H9 (cell line): ENCODE measurements around the gene TNP2. TPM values are rescaled to one million over a fixed set of nuclear protein-coding genes. Genes with fewer than 3 reads are reported as not detected.
A peak's percentile ranks its signal among the peaks of the same experiment; 100 is the strongest.

Experiments
- DNase-seq: peaks from one replicate; pipeline ENCODE4 v3.0.0-alpha.2; 2017
- H2AFZ ChIP-seq: one replicate; pipeline ENCODE4 v1.6.1; 2013; ENCODE audit warnings: mild to moderate bottlenecking, low read length, control low read depth, moderate library complexity
- H2AK5ac ChIP-seq: 2 replicates; pipeline ENCODE4 v1.6.1; 2013; ENCODE audit warnings: low read length, control low read depth, mixed read lengths; ENCODE audit not compliant: insufficient read length
- H2BK120ac ChIP-seq: one replicate; pipeline ENCODE4 v1.6.1; 2013; ENCODE audit warnings: low read depth, mild to moderate bottlenecking, low read length, control low read depth, inconsistent platforms; ENCODE audit not compliant: poor library complexity, severe bottlenecking
- H2BK12ac ChIP-seq: 2 replicates; pipeline ENCODE4 v1.6.1; 2013; ENCODE audit warnings: low read length, control low read depth, mixed read lengths, low read depth; ENCODE audit not compliant: insufficient read length
- H2BK15ac ChIP-seq: 2 replicates; pipeline ENCODE4 v1.6.1; 2013; ENCODE audit warnings: low read depth, low read length, control low read depth
- H2BK20ac ChIP-seq: one replicate; pipeline ENCODE4 v1.6.1; 2013; ENCODE audit warnings: low read depth, mild to moderate bottlenecking, low read length, control low read depth, inconsistent platforms; ENCODE audit not compliant: poor library complexity, severe bottlenecking
- H2BK5ac ChIP-seq: 2 replicates; pipeline ENCODE4 v1.6.1; 2013; ENCODE audit warnings: low read length, control low read depth, mixed read lengths; ENCODE audit not compliant: insufficient read length
- H3K14ac ChIP-seq: 2 replicates; pipeline ENCODE4 v1.6.1; 2013; ENCODE audit warnings: low read length, control low read depth; ENCODE audit not compliant: insufficient read depth
- H3K18ac ChIP-seq: 2 replicates; pipeline ENCODE4 v1.6.1; 2013; ENCODE audit warnings: low read depth, mild to moderate bottlenecking, mixed read lengths, low read length, control low read depth; ENCODE audit not compliant: insufficient read length
- H3K23ac ChIP-seq: 2 replicates; pipeline ENCODE4 v1.6.1; 2013; ENCODE audit warnings: low read length, control low read depth, mixed read lengths, low read depth; ENCODE audit not compliant: insufficient read length
- H3K23me2 ChIP-seq: 2 replicates; pipeline ENCODE4 v1.6.1; 2013; ENCODE audit warnings: low read depth, mild to moderate bottlenecking, mixed read lengths, low read length, control low read depth; ENCODE audit not compliant: insufficient read length, poor library complexity, severe bottlenecking
- H3K27ac ChIP-seq: 2 replicates; pipeline ENCODE4 v1.5.1; 2013; ENCODE audit warnings: low read length, control low read depth, mixed read lengths, low read depth; ENCODE audit not compliant: insufficient read length
- H3K27me3 ChIP-seq: 2 replicates; pipeline ENCODE4 v1.6.1; 2013; ENCODE audit warnings: low read length, control low read depth, inconsistent platforms; ENCODE audit not compliant: insufficient read depth
- H3K4ac ChIP-seq: 2 replicates; pipeline ENCODE4 v1.6.1; 2013; ENCODE audit warnings: low read depth, mild to moderate bottlenecking, control low read depth, inconsistent platforms, low read length, moderate library complexity
- H3K4me1 ChIP-seq: 2 replicates; pipeline ENCODE4 v1.6.1; 2013; ENCODE audit warnings: low read length, control low read depth, inconsistent platforms; ENCODE audit not compliant: insufficient read depth
- H3K4me2 ChIP-seq: 2 replicates; pipeline ENCODE4 v1.6.1; 2013; ENCODE audit warnings: low read length, control low read depth, mixed read lengths; ENCODE audit not compliant: insufficient read length, insufficient read depth
- H3K56ac ChIP-seq: 2 replicates; pipeline ENCODE4 v1.6.1; 2013; ENCODE audit warnings: low read depth, mild to moderate bottlenecking, mixed read lengths, low read length, control low read depth; ENCODE audit not compliant: insufficient read length
- H3K79me1 ChIP-seq: 2 replicates; pipeline ENCODE4 v1.6.1; 2013; ENCODE audit warnings: low read depth, mild to moderate bottlenecking, moderate library complexity, low read length, control low read depth, inconsistent platforms; ENCODE audit not compliant: insufficient read depth, poor library complexity, severe bottlenecking
- H3K79me2 ChIP-seq: 2 replicates; pipeline ENCODE4 v1.6.1; 2013; ENCODE audit warnings: low read length, control low read depth, inconsistent platforms; ENCODE audit not compliant: insufficient read depth
- H3K9ac ChIP-seq: 2 replicates; pipeline ENCODE4 v1.6.1; 2013; ENCODE audit warnings: low read length, control low read depth, mixed read lengths; ENCODE audit not compliant: insufficient read length; ENCODE audit errors: extremely low read depth
- H3K9me3 ChIP-seq: one replicate; pipeline ENCODE4 v1.6.1; 2013; ENCODE audit warnings: low read depth, low read length, inconsistent platforms; ENCODE audit not compliant: control insufficient read depth
- H3T11ph ChIP-seq: one replicate; pipeline ENCODE4 v1.6.1; 2013; ENCODE audit warnings: mild to moderate bottlenecking, low read length, control low read depth, inconsistent platforms
- H4K20me1 ChIP-seq: one replicate; pipeline ENCODE4 v1.6.1; 2013; ENCODE audit not compliant: control insufficient read depth, insufficient read length, insufficient read depth
- H4K5ac ChIP-seq: 2 replicates; pipeline ENCODE4 v1.6.1; 2013; ENCODE audit warnings: low read depth, mild to moderate bottlenecking, mixed read lengths, low read length, control low read depth; ENCODE audit not compliant: insufficient read length
- H4K8ac ChIP-seq: replicated peaks from 2 replicates; pipeline ENCODE4 v1.6.1; 2013; ENCODE audit warnings: low read length, control low read depth, mixed read lengths, low read depth; ENCODE audit not compliant: insufficient read length
- H4K91ac ChIP-seq: 2 replicates; pipeline ENCODE4 v1.6.1; 2013; ENCODE audit warnings: low read depth, mild to moderate bottlenecking, moderate library complexity, mixed read lengths, low read length, control low read depth; ENCODE audit not compliant: insufficient read length
- H3K27ac Mint-ChIP-seq, 3 experiments: 2 replicates in 2 of 3; 3 replicates in 1 of 3; pipeline ENCODE4 v1.8.0; 2020 to 2021; ENCODE audit warnings: mixed read lengths in 3 of 3, mild to moderate bottlenecking in 1 of 3, moderate library complexity in 1 of 3
- H3K27me3 Mint-ChIP-seq: 2 replicates; pipeline ENCODE4 v1.8.0; 2021; ENCODE audit warnings: low read depth, mild to moderate bottlenecking, moderate library complexity, mixed read lengths
- H3K36me3 Mint-ChIP-seq, 3 experiments: 2 replicates in 2 of 3; 3 replicates in 1 of 3; pipeline ENCODE4 v1.8.0; 2020 to 2021; ENCODE audit warnings: low read depth in 3 of 3, mixed read lengths in 3 of 3; ENCODE audit not compliant: insufficient read depth in 1 of 3
- H3K4me1 Mint-ChIP-seq, 2 experiments: 2 replicates each; pipeline ENCODE4 v1.8.0; 2020; ENCODE audit warnings: mixed read lengths in 2 of 2
- H3K4me3 Mint-ChIP-seq, 2 experiments: 2 replicates in 1 of 2; 3 replicates in 1 of 2; pipeline ENCODE4 v1.8.0; 2020 to 2021; ENCODE audit warnings: mild to moderate bottlenecking in 2 of 2, mixed read lengths in 2 of 2, moderate library complexity in 1 of 2
- H3K9me3 Mint-ChIP-seq, 2 experiments: 2 replicates in 1 of 2; 3 replicates in 1 of 2; pipeline ENCODE4 v1.8.0; 2020; ENCODE audit warnings: mild to moderate bottlenecking in 2 of 2, mixed read lengths in 2 of 2, moderate library complexity in 1 of 2
- WGBS: extraction: QIAGEN DNeasy Blood & Tissue Kit; methylation state at CpG from one replicate; pipeline ENCODE4 v1.1.7; 2013; ENCODE audit warnings: missing lambda C conversion rate, low lambda C conversion rate, mixed read lengths; ENCODE audit not compliant: insufficient read length; ENCODE audit errors: extremely low coverage; 5-methylcytosine and 5-hydroxymethylcytosine counted together
- total RNA-seq: library from RNA; stranded (reverse); gene quantifications from 2 replicates; pipeline ENCODE4 v1.2.1, GENCODE V29; 2021
- TF ChIP-seq, protein P1 (sequence below): fragments of 200-600 bp; sonication (generic); conservative IDR thresholded peaks from 3 replicates; pipeline ENCODE4 v1.8.0; 2021; ENCODE audit warnings: antibody characterized with exemption, mild to moderate bottlenecking

TNP2 gene
- total RNA-seq, 1 experiment from 2014 or later: not detected

DNA sequence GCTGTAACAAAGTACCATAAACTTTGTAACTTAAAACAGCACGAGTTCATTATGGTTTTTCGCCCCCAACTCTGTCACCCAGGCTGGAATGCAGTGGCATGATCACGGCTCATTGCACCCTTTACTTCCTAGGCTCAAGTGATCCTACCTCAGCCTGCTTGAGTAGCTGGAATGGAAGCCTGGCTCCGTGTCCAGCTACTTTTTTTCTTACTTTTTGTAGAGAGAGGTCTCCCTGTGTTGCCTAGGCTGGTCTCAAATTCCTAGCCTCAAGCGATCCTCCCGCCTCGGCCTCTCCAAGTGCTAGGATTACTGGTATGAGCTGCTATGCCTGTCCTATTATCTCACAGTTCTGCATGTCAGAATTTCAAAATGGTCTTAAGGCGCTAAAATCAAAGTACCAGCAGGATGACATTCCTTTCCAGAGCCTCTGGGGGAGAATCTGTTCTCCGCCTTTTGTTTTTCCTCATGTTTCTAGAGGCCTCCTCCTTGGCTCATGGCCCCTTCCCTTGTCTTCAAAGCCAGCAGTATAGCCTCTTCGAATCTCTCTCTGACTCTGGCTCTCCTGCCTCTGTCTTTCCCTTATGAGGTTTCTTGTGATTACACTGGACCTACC lies 22.1 kb upstream of the TNP2 start:
- no peaks in the 10 kb centered on the region for H3K23me2 ChIP-seq
- peaks cover 2% of the 10 kb centered on the region; the same call in 1 of the 2 replicates for H3K4me1 ChIP-seq
- peak overlapping the region; percentile 84 for H2BK20ac ChIP-seq
- H3T11ph ChIP-seq: no peak overlapping the region
- no peak overlapping the region for H2AK5ac ChIP-seq
- WGBS: no CpG with 5 or more reads among the region's 10 CpGs
- H4K20me1 ChIP-seq: no peaks in the 10 kb centered on the region
- H3K4me3 Mint-ChIP-seq: no peak overlapping the region
- H3K36me3 Mint-ChIP-seq: no peaks in the 10 kb centered on the region; a peak in 1 of 7 replicates
- no peaks in the 10 kb centered on the region for H3K79me1 ChIP-seq
- no peak overlapping the region for H3K27ac ChIP-seq
- H4K91ac ChIP-seq: no peak overlapping the region
- H3K9me3 Mint-ChIP-seq: no peaks in the 10 kb centered on the region
- no peak overlapping the region for H3K4me2 ChIP-seq
- TF ChIP-seq, protein P1, sequence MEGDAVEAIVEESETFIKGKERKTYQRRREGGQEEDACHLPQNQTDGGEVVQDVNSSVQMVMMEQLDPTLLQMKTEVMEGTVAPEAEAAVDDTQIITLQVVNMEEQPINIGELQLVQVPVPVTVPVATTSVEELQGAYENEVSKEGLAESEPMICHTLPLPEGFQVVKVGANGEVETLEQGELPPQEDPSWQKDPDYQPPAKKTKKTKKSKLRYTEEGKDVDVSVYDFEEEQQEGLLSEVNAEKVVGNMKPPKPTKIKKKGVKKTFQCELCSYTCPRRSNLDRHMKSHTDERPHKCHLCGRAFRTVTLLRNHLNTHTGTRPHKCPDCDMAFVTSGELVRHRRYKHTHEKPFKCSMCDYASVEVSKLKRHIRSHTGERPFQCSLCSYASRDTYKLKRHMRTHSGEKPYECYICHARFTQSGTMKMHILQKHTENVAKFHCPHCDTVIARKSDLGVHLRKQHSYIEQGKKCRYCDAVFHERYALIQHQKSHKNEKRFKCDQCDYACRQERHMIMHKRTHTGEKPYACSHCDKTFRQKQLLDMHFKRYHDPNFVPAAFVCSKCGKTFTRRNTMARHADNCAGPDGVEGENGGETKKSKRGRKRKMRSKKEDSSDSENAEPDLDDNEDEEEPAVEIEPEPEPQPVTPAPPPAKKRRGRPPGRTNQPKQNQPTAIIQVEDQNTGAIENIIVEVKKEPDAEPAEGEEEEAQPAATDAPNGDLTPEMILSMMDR: no peak
- H3K9ac ChIP-seq: no peak overlapping the region
- H3K79me2 ChIP-seq: no peaks in the 10 kb centered on the region
- no peak overlapping the region for H3K4ac ChIP-seq
- H2BK15ac ChIP-seq: no peak overlapping the region
- H3K27me3 Mint-ChIP-seq: no peaks in the 10 kb centered on the region; the same call in none of the 2 replicates
- H3K23ac ChIP-seq: no peak overlapping the region
- H3K18ac ChIP-seq: no peak overlapping the region
- H3K56ac ChIP-seq: no peak overlapping the region
- H3K14ac ChIP-seq: no peak overlapping the region
- peaks cover 16 to 20% of the 10 kb centered on the region in 2 experiments for H3K4me1 Mint-ChIP-seq
- H3K9me3 ChIP-seq: no peaks in the 10 kb centered on the region
- H2BK120ac ChIP-seq: no peak overlapping the region
- H2AFZ ChIP-seq: no peak overlapping the region
- no peak overlapping the region for H4K8ac ChIP-seq
- no peak for DNase-seq
- no peaks in the 10 kb centered on the region for H3K27me3 ChIP-seq
- peak overlapping the region in 2 of 3 experiments; percentile 0 to 25; a peak in 4 of 7 replicates for H3K27ac Mint-ChIP-seq
- H4K5ac ChIP-seq: no peak overlapping the region
- H2BK5ac ChIP-seq: no peak overlapping the region
- H2BK12ac ChIP-seq: no peak overlapping the region
